HEK293 (cell line): ENCODE measurements around the gene FOXN3.

Experiments used
- GLIS2 ChIP-seq: fragments of 450-650 bp; formaldehyde crosslinking; IDR thresholded peaks from 2 replicates; pipeline ENCODE4 v1.5.1; 2016; ENCODE audit warnings: missing biosample characterization, missing genetic modification characterization
- HOXA7 ChIP-seq: sonication (generic); formaldehyde crosslinking; IDR thresholded peaks from 2 replicates; pipeline ENCODE4 v1.8.1; 2022; ENCODE audit warnings: missing genetic modification reagents, borderline replicate concordance
- MYNN ChIP-seq: fragments of 450-650 bp; formaldehyde crosslinking; IDR thresholded peaks from 2 replicates; pipeline ENCODE4 v1.5.1; 2016; ENCODE audit warnings: missing biosample characterization, missing genetic modification characterization, borderline replicate concordance
- OVOL3 ChIP-seq: fragments of 450-650 bp; formaldehyde crosslinking; IDR thresholded peaks from 2 replicates; pipeline ENCODE4 v1.5.1; 2016; ENCODE audit warnings: missing biosample characterization, missing genetic modification characterization
- SP3 ChIP-seq: fragments of 450-650 bp; formaldehyde crosslinking; IDR thresholded peaks from 2 replicates; pipeline ENCODE4 v1.5.1; 2016; ENCODE audit warnings: missing biosample characterization, missing genetic modification characterization
- ZBTB17 ChIP-seq: fragments of 450-650 bp; formaldehyde crosslinking; IDR thresholded peaks from 2 replicates; pipeline ENCODE4 v1.5.1; 2016; ENCODE audit warnings: missing biosample characterization, missing genetic modification characterization
- ZNF19 ChIP-seq: fragments of 450-650 bp; formaldehyde crosslinking; IDR thresholded peaks from 2 replicates; pipeline ENCODE4; 2016; ENCODE audit warnings: missing biosample characterization, missing genetic modification characterization, low read depth
- ZNF239 ChIP-seq: fragments of 450-650 bp; formaldehyde crosslinking; IDR thresholded peaks from 2 replicates; pipeline ENCODE4 v1.5.1; 2016; ENCODE audit warnings: missing biosample characterization, missing genetic modification characterization
- ZNF292 ChIP-seq: fragments of 450-650 bp; formaldehyde crosslinking; IDR thresholded peaks from 2 replicates; pipeline ENCODE4 v1.5.1; 2016; ENCODE audit warnings: low read depth, missing biosample characterization, missing genetic modification characterization, borderline replicate concordance
- ZNF416 ChIP-seq: fragments of 450-650 bp; formaldehyde crosslinking; IDR thresholded peaks from 2 replicates; pipeline ENCODE4 v1.5.1; 2016; ENCODE audit warnings: missing biosample characterization, missing genetic modification characterization
- ZNF426 ChIP-seq: fragments of 450-650 bp; formaldehyde crosslinking; IDR thresholded peaks from 2 replicates; pipeline ENCODE4 v1.5.1; 2017; ENCODE audit warnings: missing biosample characterization, missing genetic modification characterization, mild to moderate bottlenecking, inconsistent platforms, moderate library complexity
- ZNF548 ChIP-seq: fragments of 450-650 bp; formaldehyde crosslinking; IDR thresholded peaks from 2 replicates; pipeline ENCODE4 v1.5.1; 2016; ENCODE audit warnings: missing biosample characterization, missing genetic modification characterization
- ZNF623 ChIP-seq: fragments of 450-650 bp; formaldehyde crosslinking; IDR thresholded peaks from 2 replicates; pipeline ENCODE4 v1.5.1; 2016; ENCODE audit warnings: missing biosample characterization, missing genetic modification characterization
- ZNF664 ChIP-seq: fragments of 450-650 bp; formaldehyde crosslinking; IDR thresholded peaks from 2 replicates; pipeline ENCODE4 v1.5.1; 2016; ENCODE audit warnings: missing biosample characterization, missing genetic modification characterization
- ZNF791 ChIP-seq: fragments of 450-650 bp; formaldehyde crosslinking; IDR thresholded peaks from 2 replicates; pipeline ENCODE4 v1.5.1; 2016; ENCODE audit warnings: missing biosample characterization, missing genetic modification characterization
- ZNF792 ChIP-seq: fragments of 450-650 bp; formaldehyde crosslinking; IDR thresholded peaks from 2 replicates; pipeline ENCODE4 v1.5.1; 2016; ENCODE audit warnings: missing biosample characterization, missing genetic modification characterization
- TF ChIP-seq, protein P1 (sequence below): fragments of 450-650 bp; formaldehyde crosslinking; IDR thresholded peaks from 2 replicates; pipeline ENCODE4 v1.5.1; 2017; ENCODE audit warnings: missing biosample characterization, missing genetic modification characterization
- TF ChIP-seq, protein P2 (sequence below): fragments of 450-650 bp; formaldehyde crosslinking; IDR thresholded peaks from 2 replicates; pipeline ENCODE4 v1.5.1; 2016; ENCODE audit warnings: missing biosample characterization, missing genetic modification characterization, low read depth
- TF ChIP-seq, protein P3 (sequence below): fragments of 450-650 bp; IDR thresholded peaks from 2 replicates; pipeline ENCODE4 v1.5.1; 2018; ENCODE audit warnings: missing biosample characterization, missing genetic modification characterization
- TF ChIP-seq, protein P4 (sequence below): fragments of 450-650 bp; formaldehyde crosslinking; IDR thresholded peaks from 2 replicates; pipeline ENCODE4 v1.5.1; 2016; ENCODE audit warnings: missing biosample characterization, missing genetic modification characterization, borderline replicate concordance
- TF ChIP-seq, protein P5 (sequence below): fragments of 450-650 bp; formaldehyde crosslinking; IDR thresholded peaks from 2 replicates; pipeline ENCODE4 v1.5.1; 2016; ENCODE audit warnings: missing biosample characterization, missing genetic modification characterization
- TF ChIP-seq, protein P6 (sequence below): fragments of 450-650 bp; formaldehyde crosslinking; IDR thresholded peaks from 2 replicates; pipeline ENCODE4 v1.5.1; 2016; ENCODE audit warnings: missing biosample characterization, missing genetic modification characterization, low read depth
- TF ChIP-seq, protein P7 (sequence below): fragments of 450-650 bp; formaldehyde crosslinking; IDR thresholded peaks from 2 replicates; pipeline ENCODE4 v1.5.1; 2017; ENCODE audit warnings: missing biosample characterization, missing genetic modification characterization
- TF ChIP-seq, protein P8 (sequence below): fragments of 450-650 bp; formaldehyde crosslinking; IDR thresholded peaks from 2 replicates; pipeline ENCODE4 v1.5.1; 2017; ENCODE audit warnings: missing biosample characterization, missing genetic modification characterization

FOXN3 gene

DNA sequence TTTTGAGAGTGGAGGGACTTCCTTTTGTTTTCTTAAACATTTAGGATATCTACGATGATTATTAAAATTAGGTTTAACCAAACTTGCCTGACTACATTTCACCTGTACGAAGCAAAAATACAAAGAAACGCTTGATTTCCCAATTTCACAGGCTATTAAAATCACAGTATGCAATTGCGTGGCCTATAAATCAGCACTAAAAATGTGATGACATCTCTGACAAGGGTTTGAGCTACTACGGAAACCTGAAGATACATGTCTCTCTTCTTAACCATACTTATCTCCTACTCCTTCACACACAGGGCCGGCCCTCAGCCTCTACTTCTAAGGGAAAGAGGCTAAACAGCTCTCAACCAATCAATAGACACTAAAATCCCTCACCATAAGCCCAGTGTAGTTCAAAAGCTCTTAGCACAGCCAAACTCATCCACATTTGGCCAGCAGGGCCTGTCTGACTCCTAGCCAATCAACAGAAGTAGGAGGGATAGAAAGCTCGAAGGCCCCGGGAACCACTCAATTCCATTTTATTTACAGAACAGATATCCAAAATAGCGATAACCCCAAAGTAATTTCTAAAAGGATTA lies 137.3 kb downstream of the FOXN3 start (continued):
- TF ChIP-seq, protein P1, sequence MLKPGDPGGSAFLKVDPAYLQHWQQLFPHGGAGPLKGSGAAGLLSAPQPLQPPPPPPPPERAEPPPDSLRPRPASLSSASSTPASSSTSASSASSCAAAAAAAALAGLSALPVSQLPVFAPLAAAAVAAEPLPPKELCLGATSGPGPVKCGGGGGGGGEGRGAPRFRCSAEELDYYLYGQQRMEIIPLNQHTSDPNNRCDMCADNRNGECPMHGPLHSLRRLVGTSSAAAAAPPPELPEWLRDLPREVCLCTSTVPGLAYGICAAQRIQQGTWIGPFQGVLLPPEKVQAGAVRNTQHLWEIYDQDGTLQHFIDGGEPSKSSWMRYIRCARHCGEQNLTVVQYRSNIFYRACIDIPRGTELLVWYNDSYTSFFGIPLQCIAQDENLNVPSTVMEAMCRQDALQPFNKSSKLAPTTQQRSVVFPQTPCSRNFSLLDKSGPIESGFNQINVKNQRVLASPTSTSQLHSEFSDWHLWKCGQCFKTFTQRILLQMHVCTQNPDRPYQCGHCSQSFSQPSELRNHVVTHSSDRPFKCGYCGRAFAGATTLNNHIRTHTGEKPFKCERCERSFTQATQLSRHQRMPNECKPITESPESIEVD (tag by site-specific recombination) = peak; percentile 93
- TF ChIP-seq, protein P2, sequence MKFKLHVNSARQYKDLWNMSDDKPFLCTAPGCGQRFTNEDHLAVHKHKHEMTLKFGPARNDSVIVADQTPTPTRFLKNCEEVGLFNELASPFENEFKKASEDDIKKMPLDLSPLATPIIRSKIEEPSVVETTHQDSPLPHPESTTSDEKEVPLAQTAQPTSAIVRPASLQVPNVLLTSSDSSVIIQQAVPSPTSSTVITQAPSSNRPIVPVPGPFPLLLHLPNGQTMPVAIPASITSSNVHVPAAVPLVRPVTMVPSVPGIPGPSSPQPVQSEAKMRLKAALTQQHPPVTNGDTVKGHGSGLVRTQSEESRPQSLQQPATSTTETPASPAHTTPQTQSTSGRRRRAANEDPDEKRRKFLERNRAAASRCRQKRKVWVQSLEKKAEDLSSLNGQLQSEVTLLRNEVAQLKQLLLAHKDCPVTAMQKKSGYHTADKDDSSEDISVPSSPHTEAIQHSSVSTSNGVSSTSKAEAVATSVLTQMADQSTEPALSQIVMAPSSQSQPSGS = peak; percentile 16; the same call in 1 of the 2 replicates
- TF ChIP-seq, protein P3, sequence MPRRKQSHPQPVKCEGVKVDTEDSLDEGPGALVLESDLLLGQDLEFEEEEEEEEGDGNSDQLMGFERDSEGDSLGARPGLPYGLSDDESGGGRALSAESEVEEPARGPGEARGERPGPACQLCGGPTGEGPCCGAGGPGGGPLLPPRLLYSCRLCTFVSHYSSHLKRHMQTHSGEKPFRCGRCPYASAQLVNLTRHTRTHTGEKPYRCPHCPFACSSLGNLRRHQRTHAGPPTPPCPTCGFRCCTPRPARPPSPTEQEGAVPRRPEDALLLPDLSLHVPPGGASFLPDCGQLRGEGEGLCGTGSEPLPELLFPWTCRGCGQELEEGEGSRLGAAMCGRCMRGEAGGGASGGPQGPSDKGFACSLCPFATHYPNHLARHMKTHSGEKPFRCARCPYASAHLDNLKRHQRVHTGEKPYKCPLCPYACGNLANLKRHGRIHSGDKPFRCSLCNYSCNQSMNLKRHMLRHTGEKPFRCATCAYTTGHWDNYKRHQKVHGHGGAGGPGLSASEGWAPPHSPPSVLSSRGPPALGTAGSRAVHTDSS = no peak
- TF ChIP-seq GLIS2 = no peak
- TF ChIP-seq ZNF416 = no peak
- no peak for TF ChIP-seq ZNF791 (tag by site-specific recombination)
- TF ChIP-seq ZNF623 (tag by site-specific recombination) = no peak
- TF ChIP-seq ZNF239 = no peak
- TF ChIP-seq, protein P4, sequence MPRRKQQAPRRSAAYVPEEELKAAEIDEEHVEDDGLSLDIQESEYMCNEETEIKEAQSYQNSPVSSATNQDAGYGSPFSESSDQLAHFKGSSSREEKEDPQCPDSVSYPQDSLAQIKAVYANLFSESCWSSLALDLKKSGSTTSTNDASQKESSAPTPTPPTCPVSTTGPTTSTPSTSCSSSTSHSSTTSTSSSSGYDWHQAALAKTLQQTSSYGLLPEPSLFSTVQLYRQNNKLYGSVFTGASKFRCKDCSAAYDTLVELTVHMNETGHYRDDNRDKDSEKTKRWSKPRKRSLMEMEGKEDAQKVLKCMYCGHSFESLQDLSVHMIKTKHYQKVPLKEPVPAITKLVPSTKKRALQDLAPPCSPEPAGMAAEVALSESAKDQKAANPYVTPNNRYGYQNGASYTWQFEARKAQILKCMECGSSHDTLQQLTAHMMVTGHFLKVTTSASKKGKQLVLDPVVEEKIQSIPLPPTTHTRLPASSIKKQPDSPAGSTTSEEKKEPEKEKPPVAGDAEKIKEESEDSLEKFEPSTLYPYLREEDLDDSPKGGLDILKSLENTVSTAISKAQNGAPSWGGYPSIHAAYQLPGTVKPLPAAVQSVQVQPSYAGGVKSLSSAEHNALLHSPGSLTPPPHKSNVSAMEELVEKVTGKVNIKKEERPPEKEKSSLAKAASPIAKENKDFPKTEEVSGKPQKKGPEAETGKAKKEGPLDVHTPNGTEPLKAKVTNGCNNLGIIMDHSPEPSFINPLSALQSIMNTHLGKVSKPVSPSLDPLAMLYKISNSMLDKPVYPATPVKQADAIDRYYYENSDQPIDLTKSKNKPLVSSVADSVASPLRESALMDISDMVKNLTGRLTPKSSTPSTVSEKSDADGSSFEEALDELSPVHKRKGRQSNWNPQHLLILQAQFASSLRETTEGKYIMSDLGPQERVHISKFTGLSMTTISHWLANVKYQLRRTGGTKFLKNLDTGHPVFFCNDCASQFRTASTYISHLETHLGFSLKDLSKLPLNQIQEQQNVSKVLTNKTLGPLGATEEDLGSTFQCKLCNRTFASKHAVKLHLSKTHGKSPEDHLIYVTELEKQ (tag by site-specific recombination) = peak; percentile 96
- TF ChIP-seq HOXA7 (CRISPR knock-in tag) = no peak
- no peak for TF ChIP-seq SP3
- TF ChIP-seq ZNF548 = no peak
- TF ChIP-seq, protein P5, sequence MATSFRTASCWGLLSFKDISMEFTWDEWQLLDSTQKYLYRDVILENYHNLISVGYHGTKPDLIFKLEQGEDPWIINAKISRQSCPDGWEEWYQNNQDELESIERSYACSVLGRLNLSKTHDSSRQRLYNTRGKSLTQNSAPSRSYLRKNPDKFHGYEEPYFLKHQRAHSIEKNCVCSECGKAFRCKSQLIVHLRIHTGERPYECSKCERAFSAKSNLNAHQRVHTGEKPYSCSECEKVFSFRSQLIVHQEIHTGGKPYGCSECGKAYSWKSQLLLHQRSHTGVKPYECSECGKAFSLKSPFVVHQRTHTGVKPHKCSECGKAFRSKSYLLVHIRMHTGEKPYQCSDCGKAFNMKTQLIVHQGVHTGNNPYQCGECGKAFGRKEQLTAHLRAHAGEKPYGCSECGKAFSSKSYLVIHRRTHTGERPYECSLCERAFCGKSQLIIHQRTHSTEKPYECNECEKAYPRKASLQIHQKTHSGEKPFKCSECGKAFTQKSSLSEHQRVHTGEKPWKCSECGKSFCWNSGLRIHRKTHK (tag by site-specific recombination) = no peak
- TF ChIP-seq, protein P6, sequence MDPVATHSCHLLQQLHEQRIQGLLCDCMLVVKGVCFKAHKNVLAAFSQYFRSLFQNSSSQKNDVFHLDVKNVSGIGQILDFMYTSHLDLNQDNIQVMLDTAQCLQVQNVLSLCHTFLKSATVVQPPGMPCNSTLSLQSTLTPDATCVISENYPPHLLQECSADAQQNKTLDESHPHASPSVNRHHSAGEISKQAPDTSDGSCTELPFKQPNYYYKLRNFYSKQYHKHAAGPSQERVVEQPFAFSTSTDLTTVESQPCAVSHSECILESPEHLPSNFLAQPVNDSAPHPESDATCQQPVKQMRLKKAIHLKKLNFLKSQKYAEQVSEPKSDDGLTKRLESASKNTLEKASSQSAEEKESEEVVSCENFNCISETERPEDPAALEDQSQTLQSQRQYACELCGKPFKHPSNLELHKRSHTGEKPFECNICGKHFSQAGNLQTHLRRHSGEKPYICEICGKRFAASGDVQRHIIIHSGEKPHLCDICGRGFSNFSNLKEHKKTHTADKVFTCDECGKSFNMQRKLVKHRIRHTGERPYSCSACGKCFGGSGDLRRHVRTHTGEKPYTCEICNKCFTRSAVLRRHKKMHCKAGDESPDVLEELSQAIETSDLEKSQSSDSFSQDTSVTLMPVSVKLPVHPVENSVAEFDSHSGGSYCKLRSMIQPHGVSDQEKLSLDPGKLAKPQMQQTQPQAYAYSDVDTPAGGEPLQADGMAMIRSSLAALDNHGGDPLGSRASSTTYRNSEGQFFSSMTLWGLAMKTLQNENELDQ (tag by site-specific recombination) = no peak
- no peak for TF ChIP-seq ZNF792 (tag by site-specific recombination)
- TF ChIP-seq MYNN = no peak
- TF ChIP-seq, protein P7, sequence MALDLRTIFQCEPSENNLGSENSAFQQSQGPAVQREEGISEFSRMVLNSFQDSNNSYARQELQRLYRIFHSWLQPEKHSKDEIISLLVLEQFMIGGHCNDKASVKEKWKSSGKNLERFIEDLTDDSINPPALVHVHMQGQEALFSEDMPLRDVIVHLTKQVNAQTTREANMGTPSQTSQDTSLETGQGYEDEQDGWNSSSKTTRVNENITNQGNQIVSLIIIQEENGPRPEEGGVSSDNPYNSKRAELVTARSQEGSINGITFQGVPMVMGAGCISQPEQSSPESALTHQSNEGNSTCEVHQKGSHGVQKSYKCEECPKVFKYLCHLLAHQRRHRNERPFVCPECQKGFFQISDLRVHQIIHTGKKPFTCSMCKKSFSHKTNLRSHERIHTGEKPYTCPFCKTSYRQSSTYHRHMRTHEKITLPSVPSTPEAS (tag by site-specific recombination) = no peak
- peak; percentile 28; the same call in 1 of the 2 replicates for TF ChIP-seq ZBTB17
- TF ChIP-seq OVOL3 (tag by site-specific recombination) = peak; percentile 60; the same call in 1 of the 2 replicates
- TF ChIP-seq, protein P8, sequence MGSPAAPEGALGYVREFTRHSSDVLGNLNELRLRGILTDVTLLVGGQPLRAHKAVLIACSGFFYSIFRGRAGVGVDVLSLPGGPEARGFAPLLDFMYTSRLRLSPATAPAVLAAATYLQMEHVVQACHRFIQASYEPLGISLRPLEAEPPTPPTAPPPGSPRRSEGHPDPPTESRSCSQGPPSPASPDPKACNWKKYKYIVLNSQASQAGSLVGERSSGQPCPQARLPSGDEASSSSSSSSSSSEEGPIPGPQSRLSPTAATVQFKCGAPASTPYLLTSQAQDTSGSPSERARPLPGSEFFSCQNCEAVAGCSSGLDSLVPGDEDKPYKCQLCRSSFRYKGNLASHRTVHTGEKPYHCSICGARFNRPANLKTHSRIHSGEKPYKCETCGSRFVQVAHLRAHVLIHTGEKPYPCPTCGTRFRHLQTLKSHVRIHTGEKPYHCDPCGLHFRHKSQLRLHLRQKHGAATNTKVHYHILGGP = no peak; the same call in 1 of the 2 replicates
- TF ChIP-seq ZNF664 (tag by site-specific recombination) = no peak
- TF ChIP-seq ZNF19 (tag by site-specific recombination) = no peak
- no peak for TF ChIP-seq ZNF426
- TF ChIP-seq ZNF292 (tag by site-specific recombination) = no peak
